Spinal cord (tissue), 10 donors: ENCODE measurements around the gene CAVIN1. TPM values are rescaled to one million over a fixed set of nuclear protein-coding genes. Genes with fewer than 3 reads are reported as not detected.
"Not testable (repeated sequence)": the region's sequence is repeated elsewhere in the genome, so short reads cannot be mapped to it uniquely, and the experiment has no call there.

Experiments
- DNase-seq, 6 donors: peaks; one replicate each; pipeline versions ENCODE4 v3.0.0 to v3.0.0-alpha.2; 2013 to 2015; ENCODE audit warnings: low spot score in 6 of 6, low read depth in 4 of 6
- H3K27ac ChIP-seq: one replicate; pipeline ENCODE4 v1.5.1; 2013; ENCODE audit warnings: low read depth, low read length, control low read depth
- H3K27me3 ChIP-seq: one replicate; pipeline ENCODE4 v1.6.1; 2013; ENCODE audit warnings: low read length; ENCODE audit not compliant: control insufficient read depth, insufficient read depth
- H3K36me3 ChIP-seq: one replicate; pipeline ENCODE4 v1.6.1; 2013; ENCODE audit warnings: low read length; ENCODE audit not compliant: control insufficient read depth, insufficient read depth
- H3K4me1 ChIP-seq: one replicate; pipeline ENCODE4 v1.6.1; 2013; ENCODE audit warnings: low read length; ENCODE audit not compliant: control insufficient read depth, insufficient read depth
- H3K4me3 ChIP-seq: one replicate; pipeline ENCODE4 v1.5.1; 2013; ENCODE audit warnings: low read depth, low read length, control low read depth
- H3K9me3 ChIP-seq: one replicate; pipeline ENCODE4 v1.6.1; 2013; ENCODE audit warnings: low read length; ENCODE audit not compliant: control insufficient read depth, insufficient read depth
- WGBS: methylation state at CpG from one replicate; pipeline ENCODE4 v1.1.5; 2013; ENCODE audit warnings: missing lambda C conversion rate; ENCODE audit not compliant: insufficient coverage; 5-methylcytosine and 5-hydroxymethylcytosine counted together
- polyA plus RNA-seq, 2 donors: library from polyadenylated mRNA; unstranded; fragments of 120-200 nt; gene quantifications; one replicate each; pipeline ENCODE4 v1.2.1, GENCODE V29; 2013; ENCODE audit not compliant: insufficient read length in 2 of 2
- total RNA-seq, 2 donors: library from RNA; depleted of rRNA in 1 of 2; stranded (reverse); fragments of 120-200 nt in 1 of 2; fragments of >200 nt in 1 of 2; gene quantifications; one replicate each; pipeline versions ENCODE4 v1.2.3 to v1.2.4, GENCODE V29; 2013 to 2014
- donor health status: healthy.

The CAVIN1 gene
- total and polyA plus RNA-seq, 4 donors, result 30.9 to 151 (median 58.8) TPM

- no peak overlapping the region for H3K4me3 ChIP-seq
- 89% methylated on average over 1 of the region's 5 CpGs for WGBS
- peaks cover 7% of the 10 kb centered on the region for H3K27me3 ChIP-seq
- DNase-seq, result peak in 1 of 6 donors; percentile 28
- peak overlapping the region; percentile 83 for H3K27ac ChIP-seq
- H3K9me3 ChIP-seq, result no peaks in the 10 kb centered on the region
- H3K4me1 ChIP-seq, result peaks cover 44% of the 10 kb centered on the region
- H3K36me3 ChIP-seq, result peaks cover 5% of the 10 kb centered on the region
Observed at GRCh38 chr17:42406615-42407288, 16.3 kb downstream of the CAVIN1 start.

- Histone ChIP-seq H3K27me3 (peaks cover 7% of the 10 kb centered on the region), H3K27ac (no peak overlapping the region), H3K9me3 (no peaks in the 10 kb centered on the region), H3K36me3 (peaks cover 5% of the 10 kb centered on the region), H3K4me1 (peaks cover 37% of the 10 kb centered on the region), H3K4me3 (no peak overlapping the region)
- peak in 2 of 6 donors; percentile 83 for DNase-seq
- WGBS, result 50% methylated on average over 21 of the region's 26 CpGs
Observed at GRCh38 chr17:42405963-42406495, 17.0 kb downstream of the CAVIN1 start.

GRCh38 chr17:42405076-42405475, 18.0 kb downstream of the CAVIN1 start:
- H3K27me3 ChIP-seq, result peaks cover 7% of the 10 kb centered on the region
- no peak overlapping the region for H3K4me3 ChIP-seq
- DNase-seq, result no peak
- H3K4me1 ChIP-seq, result peaks cover 36% of the 10 kb centered on the region
- 81% methylated on average over 31 of the region's 35 CpGs for WGBS
- peaks cover 5% of the 10 kb centered on the region for H3K36me3 ChIP-seq
- no peaks in the 10 kb centered on the region for H3K9me3 ChIP-seq
- H3K27ac ChIP-seq, result no peak overlapping the region

GRCh38 chr17:42404326-42405055, 18.6 kb downstream of the CAVIN1 start:
- Histone ChIP-seq H3K27ac (no peak overlapping the region), H3K27me3 (peaks cover 7% of the 10 kb centered on the region), H3K36me3 (peaks cover 5% of the 10 kb centered on the region), H3K9me3 (no peaks in the 10 kb centered on the region), H3K4me1 (peaks cover 30% of the 10 kb centered on the region), H3K4me3 (no peak overlapping the region)
- WGBS, result 76% methylated on average over 57 of the region's 63 CpGs
- no peak for DNase-seq

GRCh38 chr17:42403150-42403549, 19.9 kb downstream of the CAVIN1 start:
- H3K4me1 ChIP-seq, result peaks cover 20% of the 10 kb centered on the region
- no peak overlapping the region for H3K27ac ChIP-seq
- WGBS, result 63% methylated on average over 6 of the region's 6 CpGs
- H3K9me3 ChIP-seq, result no peaks in the 10 kb centered on the region
- no peak for DNase-seq
- H3K4me3 ChIP-seq, result no peak overlapping the region
- H3K36me3 ChIP-seq, result peaks cover 5% of the 10 kb centered on the region
- peaks cover 7% of the 10 kb centered on the region for H3K27me3 ChIP-seq

- Histone ChIP-seq H3K36me3 (peaks cover 5% of the 10 kb centered on the region), H3K4me1 (peaks cover 13% of the 10 kb centered on the region), H3K4me3 (no peak overlapping the region), H3K9me3 (no peaks in the 10 kb centered on the region), H3K27ac (no peak overlapping the region), H3K27me3 (peaks cover 7% of the 10 kb centered on the region)
- WGBS, result 59% methylated on average over 2 of the region's 3 CpGs
- no peak for DNase-seq
Observed at GRCh38 chr17:42402117-42402516, 20.9 kb downstream of the CAVIN1 start.

- H3K27ac ChIP-seq, H3K36me3 ChIP-seq, H3K9me3 ChIP-seq, H3K4me1 ChIP-seq, DNase-seq, H3K27me3 ChIP-seq, H3K4me3 ChIP-seq: not testable (repeated sequence)
- WGBS, result 90% methylated on average over 4 of the region's 8 CpGs
Observed at GRCh38 chr17:42400844-42401375, 22.1 kb downstream of the CAVIN1 start.

GRCh38 chr17:42399948-42400843, 22.9 kb downstream of the CAVIN1 start:
- 55% methylated on average over 4 of the region's 6 CpGs for WGBS
- DNase-seq, result no peak
- H3K36me3 ChIP-seq, result peaks cover 5% of the 10 kb centered on the region
- no peaks in the 10 kb centered on the region for H3K4me1 ChIP-seq
- H3K27ac ChIP-seq, result no peak overlapping the region
- no peaks in the 10 kb centered on the region for H3K9me3 ChIP-seq
- H3K4me3 ChIP-seq, result no peak overlapping the region
- peaks cover 7% of the 10 kb centered on the region for H3K27me3 ChIP-seq

GRCh38 chr17:42399121-42399520, 23.9 kb downstream of the CAVIN1 start:
- peaks cover 4% of the 10 kb centered on the region for H3K27me3 ChIP-seq
- no peaks in the 10 kb centered on the region for H3K4me1 ChIP-seq
- WGBS, result 40% methylated on average over 1 of the region's 2 CpGs
- H3K27ac ChIP-seq, result no peak overlapping the region
- no peak overlapping the region for H3K4me3 ChIP-seq
- H3K9me3 ChIP-seq, result no peaks in the 10 kb centered on the region
- no peaks in the 10 kb centered on the region for H3K36me3 ChIP-seq
- DNase-seq, result peak in 2 of 6 donors; percentile 40 to 84
